H1 (cell line): Measurements from ENCODE around the gene GAK. TPM values are rescaled to one million over a fixed set of nuclear protein-coding genes. Genes with fewer than 3 reads are reported as not detected.

ENCODE experiments used
- BRCA1 ChIP-seq: IDR thresholded peaks from 2 replicates; pipeline ENCODE4 v1.6.1; 2012; ENCODE audit warnings: low read depth, low read length, improper control_type of control experiment
- CHD7 ChIP-seq: fragments of 300-600 bp; sonication (generic); IDR thresholded peaks from 2 replicates; pipeline ENCODE4 v1.7.1; 2012; ENCODE audit warnings: low read length, moderate library complexity, mild to moderate bottlenecking, inconsistent platforms; ENCODE audit not compliant: insufficient replicate concordance
- CREB1 ChIP-seq: IDR thresholded peaks from 2 replicates; pipeline ENCODE4 v1.6.1; 2012; ENCODE audit warnings: inconsistent platforms
- GABPA ChIP-seq: IDR thresholded peaks from 2 replicates; pipeline ENCODE4 v1.6.1; 2011; ENCODE audit warnings: mild to moderate bottlenecking, low read length, moderate library complexity, borderline replicate concordance; ENCODE audit not compliant: insufficient read depth
- RBBP5 ChIP-seq: IDR thresholded peaks from 2 replicates; pipeline ENCODE4 v1.7.1; 2012; ENCODE audit warnings: low read depth, mild to moderate bottlenecking, inconsistent platforms, low read length, moderate library complexity, borderline replicate concordance
- SUZ12 ChIP-seq: fragments of 200-600 bp; sonication (generic); IDR thresholded peaks from 2 replicates; pipeline ENCODE4 v1.6.1; 2012; ENCODE audit warnings: mild to moderate bottlenecking, inconsistent platforms, low read length, moderate library complexity, mixed read lengths
- TEAD4 ChIP-seq: IDR thresholded peaks from 2 replicates; pipeline ENCODE4 v1.6.1; 2012; ENCODE audit warnings: low read depth, low read length, inconsistent platforms, mixed read lengths
- YY1 ChIP-seq: IDR thresholded peaks from 2 replicates; pipeline ENCODE4 v1.6.1; 2011; ENCODE audit warnings: low read depth, mild to moderate bottlenecking, low read length
- ZNF274 ChIP-seq: IDR thresholded peaks from 2 replicates; pipeline ENCODE4 v1.7.0; 2012; ENCODE audit warnings: low read length, borderline replicate concordance; ENCODE audit errors: extremely low read depth
- polyA plus RNA-seq, 7 experiments: library from polyadenylated mRNA; depleted of rRNA in 3 of 7; stranded (reverse) in 5 of 7; unstranded in 2 of 7; fragments of >200 nt in 5 of 7; fragments of 200-250 nt in 2 of 7; gene quantifications; 1 replicate in 5 of 7; 2 replicates in 1 of 7; 4 replicates in 1 of 7; pipeline versions ENCODE4 v1.2.1 to v1.2.3, GENCODE V29; 2011 to 2013; ENCODE audit warnings: missing spikeins in 2 of 7, mixed read lengths in 2 of 7
- total RNA-seq: library from RNA; stranded (reverse); fragmentation: NEBNext Ultra II Directional; extraction: Animal tissue kit (Norgen Biotek cat#: 25700); gene quantifications from 2 replicates; pipeline ENCODE4 v1.2.1, GENCODE V29; 2021

The GAK gene
- total and polyA plus RNA-seq, 2 of the 8 experiments (the other 6 are each of a cell fraction or from before 2014, with no cell fraction given): 31.5 to 70.8 TPM

GRCh38 chr4:925771-926500 is 6.2 kb downstream of the GAK start (continued):
- TF ChIP-seq RBBP5 (no peak), SUZ12 (no peak), CHD7 (no peak), GABPA (no peak), BRCA1 (no peak), YY1 (no peak), ZNF274 (no peak), TEAD4 (no peak), CREB1 (no peak)
